ENCODE results near the gene DUSP28.

Gene DUSP28

GRCh38 chr2:240602266-240603050 lies 42.3 kb downstream of the DUSP28 start:
- TF ChIP-seq, protein P1, sequence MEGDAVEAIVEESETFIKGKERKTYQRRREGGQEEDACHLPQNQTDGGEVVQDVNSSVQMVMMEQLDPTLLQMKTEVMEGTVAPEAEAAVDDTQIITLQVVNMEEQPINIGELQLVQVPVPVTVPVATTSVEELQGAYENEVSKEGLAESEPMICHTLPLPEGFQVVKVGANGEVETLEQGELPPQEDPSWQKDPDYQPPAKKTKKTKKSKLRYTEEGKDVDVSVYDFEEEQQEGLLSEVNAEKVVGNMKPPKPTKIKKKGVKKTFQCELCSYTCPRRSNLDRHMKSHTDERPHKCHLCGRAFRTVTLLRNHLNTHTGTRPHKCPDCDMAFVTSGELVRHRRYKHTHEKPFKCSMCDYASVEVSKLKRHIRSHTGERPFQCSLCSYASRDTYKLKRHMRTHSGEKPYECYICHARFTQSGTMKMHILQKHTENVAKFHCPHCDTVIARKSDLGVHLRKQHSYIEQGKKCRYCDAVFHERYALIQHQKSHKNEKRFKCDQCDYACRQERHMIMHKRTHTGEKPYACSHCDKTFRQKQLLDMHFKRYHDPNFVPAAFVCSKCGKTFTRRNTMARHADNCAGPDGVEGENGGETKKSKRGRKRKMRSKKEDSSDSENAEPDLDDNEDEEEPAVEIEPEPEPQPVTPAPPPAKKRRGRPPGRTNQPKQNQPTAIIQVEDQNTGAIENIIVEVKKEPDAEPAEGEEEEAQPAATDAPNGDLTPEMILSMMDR (IDR thresholded peaks at IDR 0.05; ENCODE audit: low read depth, low read length, missing control alignments): no peak
- H3K4me3 ChIP-seq (ENCODE audit: low read depth, low read length): no peak overlapping the region
- no peak for DNase-seq (ENCODE audit: low read depth)

GRCh38 chr2:240603081-240603835 lies 43.1 kb downstream of the DUSP28 start:
- no peak for DNase-seq (ENCODE audit: low read depth)
- no peak overlapping the region for H3K4me3 ChIP-seq (ENCODE audit: low read depth, low read length)
- TF ChIP-seq, protein P1 (IDR thresholded peaks at IDR 0.05; ENCODE audit: low read depth, low read length, missing control alignments): no peak

DNA sequence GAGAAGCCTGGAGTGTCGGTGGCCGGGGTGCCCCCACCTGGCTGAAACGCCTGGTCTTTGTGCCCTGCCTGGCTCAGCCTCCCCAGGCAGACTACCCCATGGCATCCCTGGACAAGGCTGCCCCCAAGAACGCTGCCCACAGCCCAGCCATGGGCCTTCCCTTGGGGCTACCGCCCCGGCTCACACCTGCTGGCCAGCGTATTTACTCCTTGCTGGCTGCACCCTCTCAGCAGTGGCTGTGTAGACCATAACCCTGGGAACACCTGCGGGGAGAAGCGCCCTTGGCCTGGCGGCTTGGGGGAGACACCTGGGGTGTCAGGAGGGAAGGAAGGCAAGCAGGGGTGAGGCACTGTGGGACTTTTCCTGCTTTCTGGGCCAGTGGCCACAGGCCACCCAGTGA lies 43.7 kb downstream of the DUSP28 start:
- no peak overlapping the region for H3K4me3 ChIP-seq (ENCODE audit: low read depth, low read length)
- no peak for DNase-seq (ENCODE audit: low read depth)
- TF ChIP-seq, protein P1 (IDR thresholded peaks at IDR 0.05; ENCODE audit: low read depth, low read length, missing control alignments): no peak

GRCh38 chr2:240604291-240604938 lies 44.3 kb downstream of the DUSP28 start:
- H3K4me3 ChIP-seq (ENCODE audit: low read depth, low read length): no peak overlapping the region
- DNase-seq (ENCODE audit: low read depth): no peak
- TF ChIP-seq, protein P1 (IDR thresholded peaks at IDR 0.05; ENCODE audit: low read depth, low read length, missing control alignments): peak; percentile 59

DNA sequence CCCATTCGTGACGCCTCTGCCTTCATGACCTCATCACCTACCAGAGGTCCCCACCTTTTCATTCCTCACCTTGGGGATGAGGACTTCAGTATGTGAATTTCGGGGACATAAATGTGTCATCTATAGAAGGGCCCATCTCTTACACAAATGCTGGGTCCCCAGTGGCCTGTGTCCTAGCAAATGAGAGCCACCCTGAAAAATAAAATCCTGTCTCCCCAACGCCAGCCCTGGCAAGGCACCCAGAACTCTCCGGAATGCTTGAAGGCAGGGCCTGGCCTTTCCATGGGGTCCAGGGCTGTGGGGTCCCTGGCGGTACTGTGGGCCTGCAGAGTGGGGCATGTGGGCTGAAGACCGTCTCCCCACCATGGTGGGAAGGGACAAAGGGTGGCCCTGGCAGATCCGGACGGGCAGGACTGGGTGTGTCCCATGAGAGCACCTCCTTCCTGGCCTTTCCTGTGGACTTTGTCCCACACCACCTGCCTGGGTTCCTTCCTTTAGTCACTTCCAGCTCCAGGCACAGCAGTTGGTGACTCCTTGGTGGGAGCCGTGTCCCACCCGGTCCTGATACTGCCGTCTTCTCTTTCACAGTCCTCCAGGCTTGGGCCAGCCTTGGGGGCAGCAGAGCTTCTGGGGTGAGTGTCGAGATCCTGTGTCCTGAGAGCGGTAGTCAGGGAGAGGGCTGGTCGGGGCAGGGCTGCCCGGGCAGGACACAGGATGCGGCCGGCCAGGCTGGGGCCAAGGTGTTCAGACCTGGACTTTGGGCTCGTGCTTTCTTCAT lies 45.0 kb downstream of the DUSP28 start:
- no peak overlapping the region for H3K4me3 ChIP-seq (ENCODE audit: low read depth, low read length)
- DNase-seq (ENCODE audit: low read depth): no peak
- TF ChIP-seq, protein P1 (IDR thresholded peaks at IDR 0.05; ENCODE audit: low read depth, low read length, missing control alignments): no peak

GRCh38 chr2:240605867-240606743 lies 45.9 kb downstream of the DUSP28 start:
- TF ChIP-seq, protein P1 (IDR thresholded peaks at IDR 0.05; ENCODE audit: low read depth, low read length, missing control alignments): no peak
- no peak overlapping the region for H3K4me3 ChIP-seq (ENCODE audit: low read depth, low read length)
- DNase-seq (ENCODE audit: low read depth): no peak

All from GM12864 (cell line).